SU-DHL-6 (cell line): ENCODE data around the gene FRK.
"Not testable (repeated sequence)": the region's sequence is repeated elsewhere in the genome, so short reads cannot be mapped to it uniquely, and the experiment has no call there.

Experiments used
- H2AFZ ChIP-seq: fragments of 200-600 bp; sonication (generic); 2 replicates; pipeline ENCODE4 v1.6.1; 2014; ENCODE audit warnings: low read depth, mild to moderate bottlenecking, moderate library complexity, mixed read lengths, antibody characterized with exemption, low read length; ENCODE audit not compliant: severe bottlenecking
- H3F3A ChIP-seq: fragments of 200-600 bp; shearing (Covaris generic); 2 replicates; pipeline ENCODE4 v1.6.0; 2016; ENCODE audit warnings: antibody characterized with exemption, mild to moderate bottlenecking; ENCODE audit not compliant: insufficient read depth
- H3K27ac ChIP-seq: fragments of 200-600 bp; sonication (generic); 2 replicates; pipeline ENCODE4 v1.5.1; 2016; ENCODE audit warnings: low read depth, mild to moderate bottlenecking, low read length, moderate library complexity, mixed read lengths
- H3K27me3 ChIP-seq: fragments of 200-600 bp; sonication (generic), shearing (Covaris generic); 2 replicates; pipeline ENCODE4 v1.6.0; 2014; ENCODE audit warnings: mild to moderate bottlenecking, low read length
- H3K36me3 ChIP-seq: fragments of 200-600 bp; sonication (generic); 2 replicates; pipeline ENCODE4 v1.6.1; 2014; ENCODE audit warnings: mild to moderate bottlenecking, low read length, mixed read lengths
- H3K4me2 ChIP-seq: fragments of 300-600, 200-600 bp; shearing (Covaris generic), sonication (generic); 2 replicates; pipeline ENCODE4 v1.6.0; 2014; ENCODE audit warnings: low read length, low read depth, mild to moderate bottlenecking; ENCODE audit not compliant: poor library complexity, severe bottlenecking
- H3K4me3 ChIP-seq: fragments of 200-600 bp; sonication (generic); 2 replicates; pipeline ENCODE4 v1.5.1; 2014; ENCODE audit warnings: antibody characterized with exemption, low read length, mild to moderate bottlenecking, mixed read lengths; ENCODE audit not compliant: insufficient read depth, poor library complexity, severe bottlenecking
- H3K79me2 ChIP-seq: fragments of 200-600 bp; sonication (generic); 2 replicates; pipeline ENCODE4 v1.6.1; 2014; ENCODE audit warnings: mild to moderate bottlenecking, low read length, moderate library complexity; ENCODE audit not compliant: insufficient read depth
- H3K9ac ChIP-seq: fragments of 200-600 bp; sonication (generic); 2 replicates; pipeline ENCODE4 v1.7.0; 2014; ENCODE audit warnings: mild to moderate bottlenecking, low read length
- H3K9me2 ChIP-seq: fragments of 200-600 bp; sonication (generic); replicated peaks from 2 replicates; pipeline ENCODE4 v1.6.1; 2014; ENCODE audit warnings: low read length; ENCODE audit not compliant: insufficient read depth
- H3K9me3 ChIP-seq: fragments of 200-600 bp; sonication (generic); 2 replicates; pipeline ENCODE4 v1.6.1; 2014; ENCODE audit warnings: low read length, mixed read lengths; ENCODE audit not compliant: insufficient read depth
- H4K20me1 ChIP-seq: fragments of 200-600 bp; sonication (generic); 2 replicates; pipeline ENCODE4 v1.6.1; 2014; ENCODE audit warnings: low read depth, mild to moderate bottlenecking, antibody characterized with exemption, low read length, moderate library complexity, mixed read lengths
- CTCF ChIP-seq: fragments of 200-600 bp; sonication (generic); IDR thresholded peaks from one replicate; pipeline ENCODE4 v1.5.1; 2017; ENCODE audit warnings: antibody characterized with exemption, mild to moderate bottlenecking, low read length, moderate library complexity; ENCODE audit not compliant: insufficient read depth, poor library complexity, severe bottlenecking
- EZH2phosphoT487 ChIP-seq: fragments of 200-600 bp; sonication (generic), shearing (Covaris generic); conservative IDR thresholded peaks from 2 replicates; pipeline ENCODE4 v1.6.1; 2018; ENCODE audit warnings: mild to moderate bottlenecking, antibody characterized with exemption, low read length, moderate library complexity, mixed read lengths

Gene FRK

GRCh38 chr6:115932481-115932880 is 128.2 kb downstream of the FRK start:
- no peak overlapping the region for H3K9ac ChIP-seq
- no peak overlapping the region for H2AFZ ChIP-seq
- H3K79me2 ChIP-seq = no peaks in the 10 kb centered on the region
- TF ChIP-seq EZH2phosphoT487 = no peak
- no peak for TF ChIP-seq CTCF
- no peaks in the 10 kb centered on the region for H3F3A ChIP-seq
- no peaks in the 10 kb centered on the region for H3K27me3 ChIP-seq
- H3K36me3 ChIP-seq = no peaks in the 10 kb centered on the region
- no peak overlapping the region for H3K4me2 ChIP-seq
- H3K9me3 ChIP-seq = no peaks in the 10 kb centered on the region
- no peaks in the 10 kb centered on the region for H4K20me1 ChIP-seq
- H3K9me2 ChIP-seq = no peaks in the 10 kb centered on the region
- H3K4me3 ChIP-seq = no peak overlapping the region
- H3K27ac ChIP-seq = no peak overlapping the region

- not testable (repeated sequence) for H3F3A ChIP-seq, H3K4me3 ChIP-seq, H3K4me2 ChIP-seq, H3K27me3 ChIP-seq, H3K27ac ChIP-seq, H3K9me3 ChIP-seq, H3K9me2 ChIP-seq, H2AFZ ChIP-seq, H3K36me3 ChIP-seq, H3K9ac ChIP-seq, H3K79me2 ChIP-seq, H4K20me1 ChIP-seq
Observed at GRCh38 chr6:115928000-115928399, 132.7 kb downstream of the FRK start.

- Histone ChIP-seq H3K9ac (no peak overlapping the region), H3K9me2 (no peaks in the 10 kb centered on the region), H3K4me2 (no peak overlapping the region), H3F3A (no peaks in the 10 kb centered on the region), H3K4me3 (no peak overlapping the region), H3K27me3 (no peaks in the 10 kb centered on the region), H3K79me2 (no peaks in the 10 kb centered on the region), H2AFZ (no peak overlapping the region), H3K9me3 (no peaks in the 10 kb centered on the region), H3K36me3 (no peaks in the 10 kb centered on the region), H4K20me1 (no peaks in the 10 kb centered on the region), H3K27ac (no peak overlapping the region)
- no peak for TF ChIP-seq CTCF
Observed at GRCh38 chr6:115922971-115923370, 137.7 kb downstream of the FRK start.

- no peaks in the 10 kb centered on the region for H3K79me2 ChIP-seq
- no peaks in the 10 kb centered on the region for H3K9me2 ChIP-seq
- no peak for TF ChIP-seq CTCF
- no peak for TF ChIP-seq EZH2phosphoT487
- no peaks in the 10 kb centered on the region for H3K27me3 ChIP-seq
- no peak overlapping the region for H3K4me3 ChIP-seq
- no peaks in the 10 kb centered on the region for H4K20me1 ChIP-seq
- no peaks in the 10 kb centered on the region for H3K36me3 ChIP-seq
- H3K4me2 ChIP-seq = no peak overlapping the region
- H3K27ac ChIP-seq = no peak overlapping the region
- no peak overlapping the region for H3K9ac ChIP-seq
- no peaks in the 10 kb centered on the region for H3K9me3 ChIP-seq
- H3F3A ChIP-seq = no peaks in the 10 kb centered on the region
- H2AFZ ChIP-seq = no peak overlapping the region
Observed at GRCh38 chr6:115914098-115914497, 146.6 kb downstream of the FRK start.
